Progenitor cell of endocrine pancreas (in vitro differentiated cells): Measurements from ENCODE around the gene CTU2. TPM values are rescaled to one million over a fixed set of nuclear protein-coding genes. Genes with fewer than 3 reads are reported as not detected.

Source experiments
- DNase-seq: peaks from one replicate; pipeline ENCODE4 v3.0.0; 2021; ENCODE audit warnings: low spot score; ENCODE audit not compliant: unreplicated experiment
- H3K27ac Mint-ChIP-seq: 2 replicates; pipeline ENCODE4 v1.8.0; 2021; ENCODE audit warnings: mild to moderate bottlenecking, moderate library complexity, mixed read lengths
- H3K27me3 Mint-ChIP-seq: 2 replicates; pipeline ENCODE4 v1.8.0; 2021; ENCODE audit warnings: mixed read lengths
- H3K36me3 Mint-ChIP-seq: 2 replicates; pipeline ENCODE4 v1.8.0; 2022; ENCODE audit warnings: mixed read lengths; ENCODE audit not compliant: insufficient read depth
- H3K4me1 Mint-ChIP-seq: 2 replicates; pipeline ENCODE4 v1.8.0; 2021; ENCODE audit warnings: low read depth, mixed read lengths
- H3K4me3 Mint-ChIP-seq: 2 replicates; pipeline ENCODE4 v1.8.0; 2021; ENCODE audit warnings: low read depth, mild to moderate bottlenecking, moderate library complexity, mixed read lengths
- H3K9me3 Mint-ChIP-seq: 2 replicates; pipeline ENCODE4 v1.8.0; 2021; ENCODE audit warnings: low read depth, mixed read lengths
- CTCF ChIP-seq: fragments of 200-600 bp; sonication (generic); IDR thresholded peaks from one replicate; pipeline ENCODE4 v1.5.0; 2021; ENCODE audit warnings: antibody characterized with exemption, mild to moderate bottlenecking; ENCODE audit not compliant: unreplicated experiment
- total RNA-seq: library from RNA; stranded (reverse); gene quantifications from 2 replicates; pipeline ENCODE4 v1.2.1, GENCODE V29; 2021

The CTU2 gene
- total RNA-seq, 1 donor from 2014 or later: 17.2 TPM

GRCh38 chr16:88669980-88670379, 36.3 kb upstream of the CTU2 start:
- no peaks in the 10 kb centered on the region for H3K4me1 Mint-ChIP-seq
- DNase-seq: no peak
- H3K27ac Mint-ChIP-seq: no peak overlapping the region
- H3K9me3 Mint-ChIP-seq: no peaks in the 10 kb centered on the region
- no peak overlapping the region for H3K4me3 Mint-ChIP-seq
- no peaks in the 10 kb centered on the region for H3K27me3 Mint-ChIP-seq
- H3K36me3 Mint-ChIP-seq: peaks cover 1% of the 10 kb centered on the region
- no peak for TF ChIP-seq CTCF

DNA sequence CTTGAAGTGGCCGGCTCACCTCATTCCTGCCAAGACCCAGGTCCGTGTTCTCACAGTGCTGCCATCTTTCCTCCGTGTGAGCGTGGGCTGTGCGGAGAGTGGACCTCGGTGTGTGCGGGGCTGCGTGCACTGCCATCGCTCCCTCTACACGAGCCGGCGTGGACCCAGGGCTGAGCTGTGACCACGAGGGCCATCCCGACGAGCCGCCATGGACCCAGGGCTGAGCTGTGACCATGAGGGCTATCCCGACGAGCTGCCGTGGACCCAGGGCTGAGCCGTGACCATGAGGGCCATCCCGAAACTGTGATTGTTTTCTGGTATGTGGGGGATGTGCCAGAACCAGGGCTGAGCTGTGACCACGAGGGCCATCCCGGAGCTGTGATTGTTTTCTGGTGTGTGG, 34.5 kb upstream of the CTU2 start:
- no peaks in the 10 kb centered on the region for H3K4me1 Mint-ChIP-seq
- H3K27me3 Mint-ChIP-seq: no peaks in the 10 kb centered on the region
- no peak for DNase-seq
- TF ChIP-seq CTCF: no peak
- H3K9me3 Mint-ChIP-seq: no peaks in the 10 kb centered on the region
- no peak overlapping the region for H3K4me3 Mint-ChIP-seq
- peaks cover 1% of the 10 kb centered on the region for H3K36me3 Mint-ChIP-seq
- no peak overlapping the region for H3K27ac Mint-ChIP-seq

DNA sequence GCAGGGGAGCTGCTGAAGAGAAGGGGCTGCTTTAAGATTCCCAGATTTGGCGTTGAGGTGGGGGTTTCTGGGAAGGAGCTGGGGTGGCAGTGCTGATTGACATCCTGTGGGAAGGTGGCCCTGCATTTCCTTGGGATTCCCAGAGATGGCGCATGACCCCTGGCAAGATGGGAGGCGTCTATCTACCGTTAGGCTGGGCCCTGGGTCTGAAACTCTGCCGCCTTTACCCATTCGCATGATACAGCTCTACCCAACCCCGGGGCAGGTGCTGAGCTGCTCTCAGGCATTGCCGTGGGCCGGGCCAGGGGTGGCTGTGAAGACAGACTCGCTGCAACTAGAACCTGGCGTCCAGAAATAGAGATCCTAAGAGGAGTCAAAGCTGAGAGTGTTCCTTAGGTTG, 33.5 kb upstream of the CTU2 start:
- peak; percentile 34 for TF ChIP-seq CTCF
- H3K4me1 Mint-ChIP-seq: no peaks in the 10 kb centered on the region
- no peak overlapping the region for H3K27ac Mint-ChIP-seq
- H3K27me3 Mint-ChIP-seq: no peaks in the 10 kb centered on the region
- H3K36me3 Mint-ChIP-seq: peaks cover 1% of the 10 kb centered on the region
- DNase-seq: no peak
- no peaks in the 10 kb centered on the region for H3K9me3 Mint-ChIP-seq
- no peak overlapping the region for H3K4me3 Mint-ChIP-seq

- H3K4me3 Mint-ChIP-seq: no peak overlapping the region
- TF ChIP-seq CTCF: no peak
- no peak for DNase-seq
Measured at GRCh38 chr16:88673716-88674379, 32.5 kb upstream of the CTU2 start.

GRCh38 chr16:88676502-88677242, 29.6 kb upstream of the CTU2 start:
- TF ChIP-seq CTCF: no peak
- no peaks in the 10 kb centered on the region for H3K27me3 Mint-ChIP-seq
- no peak overlapping the region for H3K27ac Mint-ChIP-seq
- no peaks in the 10 kb centered on the region for H3K36me3 Mint-ChIP-seq
- DNase-seq: no peak
- no peak overlapping the region for H3K4me3 Mint-ChIP-seq
- no peaks in the 10 kb centered on the region for H3K9me3 Mint-ChIP-seq
- H3K4me1 Mint-ChIP-seq: no peaks in the 10 kb centered on the region

More at GRCh38 chr16:88673716-88674379, 32.5 kb upstream of the CTU2 start:
- H3K27ac Mint-ChIP-seq: no peak overlapping the region
- H3K4me1 Mint-ChIP-seq: no peaks in the 10 kb centered on the region
- no peaks in the 10 kb centered on the region for H3K27me3 Mint-ChIP-seq
- no peaks in the 10 kb centered on the region for H3K36me3 Mint-ChIP-seq
- H3K9me3 Mint-ChIP-seq: no peaks in the 10 kb centered on the region
